GM19467 (cell line): ENCODE data around the gene WASHC1.
"Not testable (repeated sequence)": the region's sequence is repeated elsewhere in the genome, so short reads cannot be mapped to it uniquely, and the experiment has no call there.

Source experiments
- ATAC-seq: cut with Tn5 transposase; IDR thresholded peaks from one replicate; pipeline ENCODE4 v1.9.1; 2021; ENCODE audit warnings: mild to moderate bottlenecking, moderate library complexity; ENCODE audit not compliant: unreplicated experiment

WASHC1 gene, protein sequence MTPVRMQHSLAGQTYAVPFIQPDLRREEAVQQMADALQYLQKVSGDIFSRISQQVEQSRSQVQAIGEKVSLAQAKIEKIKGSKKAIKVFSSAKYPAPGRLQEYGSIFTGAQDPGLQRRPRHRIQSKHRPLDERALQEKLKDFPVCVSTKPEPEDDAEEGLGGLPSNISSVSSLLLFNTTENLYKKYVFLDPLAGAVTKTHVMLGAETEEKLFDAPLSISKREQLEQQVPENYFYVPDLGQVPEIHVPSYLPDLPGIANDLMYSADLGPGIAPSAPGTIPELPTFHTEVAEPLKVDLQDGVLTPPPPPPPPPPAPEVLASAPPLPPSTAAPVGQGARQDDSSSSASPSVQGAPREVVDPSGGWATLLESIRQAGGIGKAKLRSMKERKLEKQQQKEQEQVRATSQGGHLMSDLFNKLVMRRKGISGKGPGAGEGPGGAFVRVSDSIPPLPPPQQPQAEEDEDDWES

DNA sequence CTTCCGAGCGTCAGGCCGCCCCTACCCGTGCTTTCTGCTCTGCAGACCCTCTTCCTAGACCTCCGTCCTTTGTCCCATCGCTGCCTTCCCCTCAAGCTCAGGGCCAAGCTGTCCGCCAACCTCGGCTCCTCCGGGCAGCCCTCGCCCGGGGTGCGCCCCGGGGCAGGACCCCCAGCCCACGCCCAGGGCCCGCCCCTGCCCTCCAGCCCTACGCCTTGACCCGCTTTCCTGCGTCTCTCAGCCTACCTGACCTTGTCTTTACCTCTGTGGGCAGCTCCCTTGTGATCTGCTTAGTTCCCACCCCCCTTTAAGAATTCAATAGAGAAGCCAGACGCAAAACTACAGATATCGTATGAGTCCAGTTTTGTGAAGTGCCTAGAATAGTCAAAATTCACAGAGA lies at the start of gene WASHC1:
WASHC1 (minus strand) TSS at position 101 of the 400 bp plus-strand sequence. CDS start 4,457 bp downstream, outside the sequence.
- not testable (repeated sequence) for ATAC-seq

DNA sequence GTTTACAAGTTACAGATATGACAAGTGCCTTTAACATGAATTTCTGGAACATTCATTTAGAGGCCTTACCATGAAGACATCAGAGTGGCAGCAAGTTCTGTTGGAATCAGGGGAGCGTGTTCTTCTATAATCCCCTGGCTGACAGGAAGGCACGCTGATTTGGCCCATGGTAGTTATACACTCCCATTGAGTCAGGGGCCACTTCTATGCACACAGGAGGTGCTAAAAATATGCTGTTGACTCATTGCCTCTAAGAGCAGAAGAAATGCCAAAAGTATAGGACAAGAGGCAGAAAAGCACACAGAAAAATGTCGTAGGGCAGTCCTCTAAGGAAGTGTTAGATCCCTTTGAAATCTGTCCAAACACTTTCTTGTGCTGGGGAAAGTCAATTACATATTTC lies 49.1 kb upstream of the WASHC1 start:
- not testable (repeated sequence) for ATAC-seq

DNA sequence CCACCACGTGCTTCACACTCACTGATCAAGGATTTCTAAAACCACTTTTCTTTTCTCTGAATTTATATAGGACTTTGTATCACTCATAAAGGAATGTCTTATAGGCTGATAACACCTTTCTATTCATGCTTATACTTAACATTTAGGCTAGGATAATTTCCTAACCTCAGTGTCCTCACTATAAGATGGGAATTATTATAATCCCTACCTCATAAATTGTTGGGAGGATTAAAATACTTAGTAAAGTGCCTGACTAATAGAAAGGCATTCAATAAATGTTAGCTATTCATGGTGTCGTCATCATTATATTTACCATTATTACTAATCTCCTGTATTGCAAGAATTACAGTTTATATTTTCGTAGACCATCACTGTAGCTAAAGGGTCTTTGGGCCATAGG lies 47.1 kb upstream of the WASHC1 start:
- not testable (repeated sequence) for ATAC-seq

DNA sequence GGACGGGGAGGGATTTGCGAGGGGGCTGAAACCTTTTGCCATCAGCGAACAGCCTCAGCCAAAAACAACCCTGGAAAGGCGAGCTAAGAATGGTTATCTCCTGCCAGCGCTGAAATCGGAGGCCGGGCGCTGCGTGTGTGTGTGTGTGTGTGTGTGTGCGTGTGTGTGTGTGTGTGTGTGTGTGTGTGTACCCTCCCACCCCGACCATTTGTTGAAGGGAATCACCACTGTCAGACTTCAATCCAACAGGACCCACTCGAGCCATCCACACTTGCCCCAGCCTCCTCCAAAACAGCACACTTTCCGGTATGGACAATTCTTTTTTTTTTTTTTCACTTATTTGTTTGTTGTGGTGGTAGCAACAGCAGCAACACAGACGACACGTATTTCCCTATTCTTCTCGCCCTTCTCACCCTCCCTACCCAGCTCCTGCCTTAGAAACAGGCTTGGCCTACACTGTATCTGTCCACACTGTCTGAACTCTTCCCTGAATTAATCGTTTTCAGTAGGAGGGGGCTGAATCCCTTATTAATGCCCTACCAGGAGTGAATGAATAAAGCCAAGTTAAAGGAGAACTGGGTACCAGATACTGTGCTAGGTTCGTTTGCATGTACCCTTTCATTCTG lies 44.8 kb upstream of the WASHC1 start:
- ATAC-seq: not testable (repeated sequence)

DNA sequence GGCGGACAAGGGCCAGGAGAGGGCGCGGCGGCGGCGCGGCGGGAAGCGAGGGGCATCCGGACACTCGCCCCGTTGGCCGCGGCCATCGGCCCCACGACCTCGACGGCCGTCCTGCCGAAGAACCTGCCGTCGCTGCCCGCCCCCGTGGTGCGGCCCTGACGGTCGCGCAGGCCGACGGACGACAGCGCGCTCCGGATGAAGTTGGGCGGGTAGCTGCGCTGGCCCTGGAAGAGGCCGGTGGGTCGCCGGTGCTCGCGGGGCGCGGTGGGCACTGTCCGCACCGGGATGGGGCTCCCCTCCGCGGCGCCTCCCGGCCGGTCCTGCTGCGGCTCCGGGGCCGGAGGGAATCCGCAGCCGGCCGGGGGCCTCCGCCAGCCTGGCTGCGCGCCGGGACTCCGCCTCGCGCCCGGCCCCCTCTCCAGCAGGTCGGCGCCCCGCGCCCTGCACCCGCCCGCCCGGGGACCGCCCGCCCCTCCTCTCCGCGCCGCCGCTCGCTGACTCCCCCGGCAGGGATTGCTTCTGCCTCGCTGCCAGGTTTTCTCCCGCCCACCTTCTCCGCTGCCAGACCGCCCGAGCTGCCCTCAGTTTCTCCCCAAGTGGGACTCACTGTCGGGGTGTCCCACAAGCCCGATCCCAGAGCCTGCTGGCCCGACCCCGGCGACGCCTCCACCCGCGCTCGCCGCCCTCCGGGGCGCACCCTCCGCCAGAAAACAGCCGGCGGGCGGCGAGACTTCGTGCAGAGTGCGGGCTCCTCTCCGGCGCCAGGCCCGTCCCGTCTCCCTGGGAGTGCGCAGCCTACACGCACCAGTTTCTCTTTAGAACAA lies 44.0 kb upstream of the WASHC1 start:
- ATAC-seq: not testable (repeated sequence)

DNA sequence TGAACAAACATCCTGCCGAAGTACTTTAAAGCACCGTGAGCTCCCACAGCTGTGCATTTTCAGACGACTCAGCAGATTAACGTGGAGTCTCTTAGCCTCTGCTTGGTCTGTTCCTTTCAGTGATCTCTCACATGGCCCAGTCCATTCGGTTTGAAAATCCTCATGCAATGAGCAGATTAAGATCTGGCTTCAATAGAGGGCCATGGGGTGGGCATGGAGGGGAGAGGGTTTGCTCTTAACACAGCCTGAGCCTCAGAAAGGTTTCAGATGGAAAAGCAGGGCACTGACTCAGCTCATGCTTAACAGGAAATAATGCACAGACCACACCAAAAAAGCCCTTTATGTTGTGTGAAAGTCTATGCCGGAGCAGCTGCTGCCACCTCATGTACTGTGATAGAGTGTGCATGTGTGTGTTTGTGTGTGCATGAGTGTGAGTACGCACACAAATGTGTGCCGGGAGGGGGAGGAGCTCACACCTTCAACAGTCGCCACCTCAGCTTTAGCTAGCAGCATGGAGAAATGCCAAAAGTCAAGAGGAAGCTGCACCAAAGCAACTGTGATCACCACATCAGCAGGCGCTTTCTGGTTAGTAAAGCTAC lies 33.9 kb upstream of the WASHC1 start:
- ATAC-seq: peak; percentile 74

DNA sequence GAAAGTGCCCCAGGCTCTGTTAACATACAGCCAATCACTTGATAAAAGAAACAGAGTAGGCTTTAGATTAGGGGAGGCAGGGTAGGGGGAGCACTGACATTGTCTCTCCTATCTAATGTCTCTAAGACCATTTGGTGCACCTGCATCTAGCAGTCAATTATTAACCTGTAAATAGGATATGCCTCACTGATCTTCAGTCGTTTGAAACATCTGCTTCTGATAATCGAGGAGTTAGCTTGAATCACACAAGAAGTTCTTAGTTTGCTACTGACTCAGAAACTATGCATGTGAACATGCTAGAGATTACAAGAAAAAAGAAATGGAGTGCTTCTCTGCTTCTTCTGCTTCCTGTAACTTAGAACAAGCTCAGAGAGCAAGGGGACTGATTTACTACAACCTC lies 23.4 kb upstream of the WASHC1 start:
- peak; percentile 82 for ATAC-seq

DNA sequence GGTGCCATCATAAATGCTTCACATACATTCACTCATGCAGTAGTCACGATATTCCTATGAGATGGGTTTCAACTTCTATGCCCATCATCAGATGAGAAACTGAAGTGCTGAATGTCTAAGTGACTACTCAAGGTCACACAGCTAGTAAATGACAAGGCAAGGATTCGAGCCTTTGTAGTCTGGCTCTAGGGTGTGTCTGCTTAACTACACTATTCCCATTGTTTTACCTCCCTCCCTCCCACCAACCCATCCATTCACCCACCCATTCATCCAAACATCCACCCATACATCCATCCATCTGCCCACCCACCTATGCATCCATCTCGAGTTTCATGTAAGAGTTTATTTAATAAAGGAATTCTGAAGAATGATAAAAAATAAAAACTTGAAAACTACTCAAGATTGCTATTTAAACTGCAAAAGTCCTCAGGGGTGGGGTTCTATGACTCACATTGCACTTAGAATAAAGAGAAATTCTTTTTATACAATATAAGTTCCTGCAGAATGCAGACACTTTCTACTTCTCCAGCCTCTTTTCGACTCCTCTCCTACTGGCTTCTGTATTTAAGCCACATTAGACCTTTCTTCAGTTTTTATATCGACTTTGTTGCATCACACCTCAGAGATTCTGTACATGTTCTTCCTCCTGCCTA lies 19.1 kb upstream of the WASHC1 start:
- ATAC-seq: not testable (repeated sequence)

DNA sequence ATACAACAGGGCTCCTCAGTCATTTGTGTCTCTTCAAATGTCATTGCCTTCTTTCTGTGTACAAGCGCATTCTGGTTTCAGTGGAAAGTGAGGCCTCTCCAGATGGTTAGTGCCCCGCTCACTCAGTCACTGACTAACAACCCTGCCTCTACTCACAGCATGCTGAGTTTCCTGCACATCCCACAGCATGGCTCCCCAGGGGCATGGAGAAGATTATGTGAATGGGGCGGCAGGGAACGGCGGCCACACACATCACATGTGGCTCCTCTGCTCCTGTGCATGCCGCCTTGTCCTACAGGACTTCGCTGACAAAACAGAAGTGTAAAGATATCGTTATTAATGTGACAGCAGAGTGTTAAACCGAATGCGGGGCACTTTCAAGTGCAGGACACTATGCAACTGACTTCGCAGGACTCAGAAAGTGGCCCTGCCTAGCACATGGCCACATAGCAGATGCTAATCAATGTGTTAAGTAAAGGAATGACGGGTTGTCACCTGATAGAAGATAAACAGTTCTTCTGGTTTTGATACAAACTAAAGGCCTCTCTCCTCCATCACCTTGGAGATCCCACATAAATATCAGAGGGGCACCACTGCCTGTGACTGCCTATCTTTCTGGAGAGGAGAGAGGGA lies 17.5 kb upstream of the WASHC1 start:
- ATAC-seq: not testable (repeated sequence)

DNA sequence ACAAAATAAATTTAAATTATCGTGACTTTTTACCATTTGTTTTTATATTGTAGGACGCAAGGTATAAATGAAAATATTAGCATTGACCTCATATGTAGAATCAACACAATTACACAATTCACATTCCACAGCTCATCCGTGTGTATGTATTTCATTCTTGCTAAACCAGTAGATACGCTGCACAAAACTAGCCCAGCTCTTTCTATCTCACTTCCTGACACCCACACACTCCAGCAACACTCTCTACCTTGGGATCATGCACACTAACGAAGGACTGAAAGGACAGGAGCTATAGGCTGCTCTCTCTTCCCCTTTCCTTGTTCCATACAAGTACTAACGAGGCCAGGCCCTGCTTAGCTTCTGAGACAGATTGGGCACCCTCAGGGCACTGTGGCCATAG lies 16.9 kb upstream of the WASHC1 start:
- ATAC-seq: not testable (repeated sequence)

DNA sequence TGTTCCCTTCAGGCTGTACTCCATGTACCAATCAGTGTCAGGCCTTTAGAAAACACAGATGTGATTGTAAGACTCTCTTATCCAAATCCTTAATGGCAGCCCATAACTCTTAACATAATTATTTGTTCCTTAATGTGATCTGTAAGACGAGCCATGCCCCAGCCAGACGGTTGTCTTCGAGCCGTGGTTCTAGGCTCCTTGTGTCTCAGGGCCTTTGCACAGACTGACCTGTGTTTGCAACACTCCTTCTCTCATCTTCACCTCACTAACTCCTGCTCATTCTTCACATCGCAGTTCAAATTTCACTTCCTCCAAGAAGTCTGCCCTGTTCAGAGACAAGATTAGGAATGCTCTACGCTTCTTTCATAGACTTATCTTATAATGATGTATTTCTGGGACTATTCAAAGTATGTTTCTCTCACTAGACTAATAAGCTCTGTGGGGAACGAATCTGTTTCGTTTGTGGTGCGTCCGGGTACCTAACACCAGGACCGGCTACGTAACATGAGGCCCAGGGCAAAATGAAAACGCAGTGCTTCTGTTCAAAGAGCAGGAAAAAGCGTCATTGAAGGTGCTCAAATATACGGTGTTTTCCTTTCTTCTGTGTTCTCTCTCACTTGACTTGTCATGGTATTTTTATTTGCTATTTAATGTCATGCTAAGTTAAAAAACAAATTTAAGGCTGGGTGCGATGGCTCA lies 16.1 kb upstream of the WASHC1 start:
- ATAC-seq: not testable (repeated sequence)

DNA sequence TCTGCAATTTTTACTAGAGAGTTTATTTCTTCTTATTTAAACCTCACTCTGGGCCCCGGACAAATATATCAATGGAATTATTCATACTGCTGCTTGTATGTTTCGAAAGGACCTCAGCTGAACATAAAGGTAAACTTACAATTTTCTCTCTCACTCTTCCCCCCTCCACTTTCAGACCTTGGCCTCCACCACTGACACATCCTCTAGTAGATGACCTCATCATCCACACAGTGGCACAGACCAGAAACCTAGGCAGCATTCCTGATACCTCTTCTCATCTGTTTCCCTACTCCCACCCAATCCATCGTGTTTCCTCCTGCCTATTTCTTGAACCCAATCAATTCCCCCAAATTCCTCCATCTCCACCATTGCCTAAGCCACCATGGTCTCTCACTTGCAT lies 15.2 kb upstream of the WASHC1 start:
- not testable (repeated sequence) for ATAC-seq

DNA sequence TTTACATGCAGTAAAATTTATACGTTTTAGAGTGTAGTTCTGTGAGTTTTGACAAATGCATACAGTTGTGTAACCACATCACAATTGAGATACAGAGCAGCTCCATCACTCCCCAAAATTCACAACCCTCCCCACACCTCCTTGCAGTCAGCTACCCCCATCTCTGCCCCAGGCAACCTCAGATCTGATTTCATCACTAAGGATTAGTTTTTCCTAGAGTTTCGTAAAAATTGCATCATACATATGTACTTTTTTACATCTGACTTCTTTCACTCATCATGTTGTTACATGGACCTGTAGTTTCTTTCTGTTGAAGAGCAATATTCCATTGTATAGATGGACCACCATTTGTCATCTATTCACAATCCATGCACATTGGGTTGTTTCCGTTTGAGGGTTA lies 14.4 kb upstream of the WASHC1 start:
- ATAC-seq: not testable (repeated sequence)

DNA sequence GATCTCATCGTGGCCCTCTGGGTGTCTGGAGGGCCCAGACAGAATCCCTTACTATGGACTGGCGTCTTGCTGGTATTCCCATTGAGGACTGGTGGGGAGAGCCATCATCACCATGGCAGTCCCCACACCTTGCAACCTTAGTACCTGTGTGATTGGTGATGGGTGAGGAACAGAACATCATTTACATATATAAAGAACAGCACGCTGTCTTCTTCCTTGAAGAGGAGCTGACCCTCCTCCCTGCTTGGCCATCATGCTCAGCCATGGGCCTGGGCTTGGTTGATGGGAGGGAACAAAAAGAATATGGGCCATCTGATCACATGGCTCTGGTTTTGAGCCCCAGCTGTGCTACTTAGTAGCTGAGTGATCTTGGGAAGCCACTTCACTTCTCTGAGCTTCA lies 13.9 kb upstream of the WASHC1 start:
- not testable (repeated sequence) for ATAC-seq

DNA sequence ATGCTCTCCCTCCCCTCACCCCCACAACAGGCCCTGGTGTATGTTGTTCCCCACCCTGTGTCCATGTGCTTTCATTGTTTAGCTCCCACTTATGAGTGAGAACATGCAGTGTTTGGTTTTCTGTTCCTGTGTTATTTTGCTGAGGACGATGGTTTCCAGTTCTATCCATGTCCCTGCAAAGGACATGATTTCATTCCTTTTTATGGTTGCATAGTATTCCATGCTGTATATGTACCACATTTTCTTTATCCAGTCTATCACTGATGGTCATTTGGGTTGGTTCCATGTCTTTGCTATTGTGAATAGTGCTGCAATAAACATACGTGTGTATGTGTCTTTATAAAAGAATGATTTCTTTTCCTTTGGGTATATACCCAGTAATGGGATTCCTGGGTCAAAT lies 12.6 kb upstream of the WASHC1 start:
- ATAC-seq: not testable (repeated sequence)

DNA sequence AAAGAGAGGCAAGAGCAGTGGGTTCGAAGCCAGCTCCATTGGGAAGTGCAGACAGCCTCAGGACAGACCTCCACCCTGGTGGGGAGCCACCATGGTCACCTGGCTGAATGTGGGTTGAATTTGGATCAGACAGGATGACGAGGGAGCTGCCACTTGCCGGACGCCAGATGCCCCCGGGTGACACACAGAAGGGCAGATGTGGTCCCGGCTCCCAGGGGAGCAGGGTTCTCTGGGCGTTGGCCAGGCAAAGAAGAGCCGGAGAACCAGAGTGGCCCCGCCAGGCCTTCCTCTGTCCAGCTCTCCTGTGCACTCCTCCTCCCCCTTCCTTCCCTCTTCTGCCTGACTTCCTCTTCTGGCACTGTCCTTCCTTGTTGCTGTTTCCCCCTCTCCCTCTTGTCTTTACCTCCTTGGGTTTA lies 12.0 kb upstream of the WASHC1 start:
- ATAC-seq: not testable (repeated sequence)

DNA sequence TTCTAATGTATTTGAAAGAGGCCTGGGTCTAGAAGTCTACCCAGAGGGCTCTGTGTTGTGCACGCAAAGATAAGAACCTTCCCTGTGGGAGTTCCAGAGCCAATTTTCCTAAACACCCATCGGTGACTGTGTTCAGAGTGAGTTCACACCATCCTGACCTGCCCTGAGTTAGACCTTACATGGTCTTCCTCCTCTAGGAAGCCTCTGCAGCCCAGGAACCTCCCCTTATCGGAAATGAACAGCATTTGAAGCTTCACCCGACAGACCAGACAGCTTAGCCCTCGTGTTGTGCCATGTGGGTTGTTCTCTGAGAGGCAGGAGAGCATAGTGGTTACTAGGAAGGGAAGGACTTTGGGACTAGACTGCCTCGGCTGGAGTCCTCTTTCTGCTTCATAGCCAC lies 3.1 kb upstream of the WASHC1 start:
- not testable (repeated sequence) for ATAC-seq

DNA sequence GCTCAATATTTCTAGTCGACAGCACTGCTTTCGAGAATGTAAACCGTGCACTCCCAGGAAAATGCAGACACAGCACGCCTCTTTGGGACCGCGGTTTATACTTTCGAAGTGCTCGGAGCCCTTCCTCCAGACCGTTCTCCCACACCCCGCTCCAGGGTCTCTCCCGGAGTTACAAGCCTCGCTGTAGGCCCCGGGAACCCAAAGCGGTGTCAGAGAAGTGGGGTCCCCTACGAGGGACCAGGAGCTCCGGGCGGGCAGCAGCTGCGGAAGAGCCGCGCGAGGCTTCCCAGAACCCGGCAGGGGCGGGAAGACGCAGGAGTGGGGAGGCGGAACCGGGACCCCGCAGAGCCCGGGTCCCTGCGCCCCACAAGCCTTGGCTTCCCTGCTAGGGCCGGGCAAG lies 481 bp downstream of the WASHC1 start:
- ATAC-seq: not testable (repeated sequence)

DNA sequence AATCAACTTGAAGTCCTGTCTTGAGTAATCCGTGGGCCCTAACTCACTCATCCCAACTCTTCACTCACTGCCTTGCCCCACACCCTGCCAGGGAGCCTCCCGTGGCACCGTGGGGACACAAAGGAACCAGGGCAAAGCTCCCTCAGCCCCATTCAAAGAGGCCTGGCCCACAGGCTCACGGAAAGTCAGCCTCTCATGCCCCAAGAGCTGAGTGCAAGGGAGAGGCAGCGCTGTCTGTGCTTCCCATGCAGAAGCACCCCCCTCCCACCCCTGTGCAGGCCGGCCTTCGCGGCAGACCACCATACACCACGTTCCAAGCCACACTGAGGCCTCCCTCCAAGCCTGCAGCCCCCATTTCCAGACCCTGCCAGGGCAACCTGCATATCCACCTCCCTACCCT lies 7.6 kb downstream of the WASHC1 start:
- ATAC-seq: not testable (repeated sequence)
